Measurements from ENCODE around the gene SMG5. TPM values are rescaled to one million over a fixed set of nuclear protein-coding genes. Genes with fewer than 3 reads are reported as not detected.

Gene SMG5
- polyA plus RNA-seq, 1 donor (not counting 4 experiments of a cell fraction or from before 2014, with no cell fraction given) = 22.4 TPM

GRCh38 chr1:156316909-156317308, 34.3 kb upstream of the SMG5 start:
- H3K4me1 ChIP-seq (ENCODE audit: control insufficient read depth, extremely low read depth, insufficient read depth, low read length) = no peaks in the 10 kb centered on the region
- no peak overlapping the region for H2AFZ ChIP-seq (ENCODE audit: control insufficient read depth, low read length)
- no peak overlapping the region for H3K4me3 ChIP-seq (ENCODE audit: control insufficient read depth in 2 of 3, extremely low read depth in 1 of 3, insufficient read depth in 2 of 3, low read depth in 1 of 3, low read length in 3 of 3)
- no peak for TF ChIP-seq CTCF (optimal IDR thresholded peaks at IDR 0.05 in 1 of 3, IDR thresholded peaks at IDR 0.05 in 1 of 3, conservative IDR thresholded peaks at IDR 0.05 in 1 of 3; ENCODE audit: extremely low read depth in 1 of 3, insufficient read depth in 2 of 3, low read length in 3 of 3)
- no peak for TF ChIP-seq EZH2 (IDR thresholded peaks at IDR 0.05; ENCODE audit: low read length)
- no peak overlapping the region for H3K9ac ChIP-seq (ENCODE audit: control insufficient read depth, extremely low read depth, insufficient read depth, low read length)
- DNase-seq (ENCODE audit: low read depth, low spot score) (no peak), FAIRE-seq (no peak)
- H3K79me2 ChIP-seq (ENCODE audit: control insufficient read depth, insufficient read depth, low read length) = peaks cover 8% of the 10 kb centered on the region
- no peaks in the 10 kb centered on the region for H3K9me3 ChIP-seq (ENCODE audit: control insufficient read depth, low read depth, low read length)
- H3K36me3 ChIP-seq (ENCODE audit: control insufficient read depth in 2 of 2, extremely low read depth in 1 of 2, insufficient read depth in 2 of 2, low read length in 2 of 2) = peaks cover 38 to 40% of the 10 kb centered on the region in 2 experiments
- H3K4me2 ChIP-seq (ENCODE audit: control insufficient read depth, extremely low read depth, insufficient read depth, low read depth, low read length) = no peak overlapping the region
- no peaks in the 10 kb centered on the region for H3K9me1 ChIP-seq (ENCODE audit: control insufficient read depth, extremely low read depth, insufficient read depth, low read length)
- dilution Hi-C loops (cut with MboI; ENCODE audit: extremely low pct_ligation_motif_present, low sequenced_read_pairs) = no loop called here
- H3K27ac ChIP-seq (ENCODE audit: control insufficient read depth, insufficient read depth, low read length) = no peak overlapping the region
- H4K20me1 ChIP-seq (ENCODE audit: control insufficient read depth, extremely low read depth, insufficient read depth, low read length) = peaks cover 3% of the 10 kb centered on the region
- H3K27me3 ChIP-seq (ENCODE audit: control insufficient read depth, extremely low read depth, insufficient read depth, low read length) = no peaks in the 10 kb centered on the region

- H3K4me3 ChIP-seq (ENCODE audit: control insufficient read depth in 2 of 3, extremely low read depth in 1 of 3, insufficient read depth in 2 of 3, low read depth in 1 of 3, low read length in 3 of 3) = no peak overlapping the region
- no peak overlapping the region for H3K27ac ChIP-seq (ENCODE audit: control insufficient read depth, insufficient read depth, low read length)
- FAIRE-seq = no peak
- TF ChIP-seq CTCF (optimal IDR thresholded peaks at IDR 0.05 in 1 of 3, IDR thresholded peaks at IDR 0.05 in 1 of 3, conservative IDR thresholded peaks at IDR 0.05 in 1 of 3; ENCODE audit: extremely low read depth in 1 of 3, insufficient read depth in 2 of 3, low read length in 3 of 3) = no peak
- TF ChIP-seq EZH2 (IDR thresholded peaks at IDR 0.05; ENCODE audit: low read length) = no peak
- peaks cover 3% of the 10 kb centered on the region for H3K4me1 ChIP-seq (ENCODE audit: control insufficient read depth, extremely low read depth, insufficient read depth, low read length)
- no peak for DNase-seq (ENCODE audit: low read depth, low spot score)
- H3K4me2 ChIP-seq (ENCODE audit: control insufficient read depth, extremely low read depth, insufficient read depth, low read depth, low read length) = no peak overlapping the region
- peaks cover 32 to 33% of the 10 kb centered on the region in 2 experiments for H3K36me3 ChIP-seq (ENCODE audit: control insufficient read depth in 2 of 2, extremely low read depth in 1 of 2, insufficient read depth in 2 of 2, low read length in 2 of 2)
- no peak overlapping the region for H3K9ac ChIP-seq (ENCODE audit: control insufficient read depth, extremely low read depth, insufficient read depth, low read length)
- peaks cover 2% of the 10 kb centered on the region for H3K9me1 ChIP-seq (ENCODE audit: control insufficient read depth, extremely low read depth, insufficient read depth, low read length)
- no peaks in the 10 kb centered on the region for H3K27me3 ChIP-seq (ENCODE audit: control insufficient read depth, extremely low read depth, insufficient read depth, low read length)
- H3K79me2 ChIP-seq (ENCODE audit: control insufficient read depth, insufficient read depth, low read length) = peaks cover 3% of the 10 kb centered on the region
- H4K20me1 ChIP-seq (ENCODE audit: control insufficient read depth, extremely low read depth, insufficient read depth, low read length) = no peaks in the 10 kb centered on the region
- dilution Hi-C loops (cut with MboI; ENCODE audit: extremely low pct_ligation_motif_present, low sequenced_read_pairs) = no loop called here
- H3K9me3 ChIP-seq (ENCODE audit: control insufficient read depth, low read depth, low read length) = no peaks in the 10 kb centered on the region
- H2AFZ ChIP-seq (ENCODE audit: control insufficient read depth, low read length) = no peak overlapping the region
Observed at GRCh38 chr1:156310962-156311361, 28.3 kb upstream of the SMG5 start.
